H1 (cell line): ENCODE results near the gene RTN4RL1. TPM values are rescaled to one million over a fixed set of nuclear protein-coding genes. Genes with fewer than 3 reads are reported as not detected.

Experiments used
- GTF2F1 ChIP-seq: IDR thresholded peaks from 2 replicates; pipeline ENCODE4 v1.6.1; 2012; ENCODE audit warnings: low read depth, low read length, improper control_type of control experiment, borderline replicate concordance
- HDAC6 ChIP-seq: IDR thresholded peaks from one replicate; pipeline ENCODE4 v1.7.1; 2012; ENCODE audit warnings: low read depth, mild to moderate bottlenecking, inconsistent platforms, low read length, moderate library complexity
- KDM4A ChIP-seq: IDR thresholded peaks from one replicate; pipeline ENCODE4 v1.7.1; 2012; ENCODE audit warnings: low read depth, mild to moderate bottlenecking, moderate library complexity, low read length, inconsistent platforms; ENCODE audit not compliant: severe bottlenecking
- KDM5A ChIP-seq: fragments of 200-600 bp; IDR thresholded peaks from 2 replicates; pipeline ENCODE4 v1.7.1; 2012; ENCODE audit warnings: mild to moderate bottlenecking, low read length, inconsistent platforms, mixed read lengths
- RAD21 ChIP-seq, 2 experiments: IDR thresholded peaks in 1 of 2; conservative IDR thresholded peaks in 1 of 2; 2 replicates each; pipeline ENCODE4 v1.6.1; 2011; ENCODE audit warnings: low read depth in 2 of 2, low read length in 2 of 2, improper control_type of control experiment in 1 of 2, inconsistent platforms in 1 of 2, mild to moderate bottlenecking in 1 of 2, moderate library complexity in 1 of 2
- RBBP5 ChIP-seq: IDR thresholded peaks from 2 replicates; pipeline ENCODE4 v1.7.1; 2012; ENCODE audit warnings: low read depth, mild to moderate bottlenecking, inconsistent platforms, low read length, moderate library complexity, borderline replicate concordance
- RXRA ChIP-seq: IDR thresholded peaks from 2 replicates; pipeline ENCODE4 v1.6.1; 2011; ENCODE audit warnings: low read depth, mild to moderate bottlenecking, low read length, moderate library complexity; ENCODE audit not compliant: insufficient read depth
- SP2 ChIP-seq: IDR thresholded peaks from 2 replicates; pipeline ENCODE4 v1.6.1; 2012; ENCODE audit warnings: mild to moderate bottlenecking, low read length, inconsistent platforms
- polyA plus RNA-seq, 7 experiments: library from polyadenylated mRNA; depleted of rRNA in 3 of 7; stranded (reverse) in 5 of 7; unstranded in 2 of 7; fragments of >200 nt in 5 of 7; fragments of 200-250 nt in 2 of 7; gene quantifications; 1 replicate in 5 of 7; 2 replicates in 1 of 7; 4 replicates in 1 of 7; pipeline versions ENCODE4 v1.2.1 to v1.2.3, GENCODE V29; 2011 to 2013; ENCODE audit warnings: missing spikeins in 2 of 7, mixed read lengths in 2 of 7
- total RNA-seq: library from RNA; stranded (reverse); fragmentation: NEBNext Ultra II Directional; extraction: Animal tissue kit (Norgen Biotek cat#: 25700); gene quantifications from 2 replicates; pipeline ENCODE4 v1.2.1, GENCODE V29; 2021

RTN4RL1 gene
- total and polyA plus RNA-seq, 2 of the 8 experiments (the other 6 are each of a cell fraction or from before 2014, with no cell fraction given), result 0.09 TPM; not detected in 1

GRCh38 chr17:2023256-2023655 lies 1.9 kb downstream of the RTN4RL1 start (continued):
- TF ChIP-seq HDAC6 (no peak), KDM4A (no peak), RXRA (no peak), RAD21 (IDR thresholded peaks at IDR 0.05 in 1 of 2, conservative IDR thresholded peaks at IDR 0.05 in 1 of 2; ENCODE audit: low read depth in 2 of 2, low read length in 2 of 2) (no peak), RBBP5 (no peak), GTF2F1 (no peak), SP2 (no peak), KDM5A (no peak)
- TF ChIP-seq, all 59 proteins: peak for 0
